Measurements from ENCODE around the gene ADPRS. TPM values are rescaled to one million over a fixed set of nuclear protein-coding genes. Genes with fewer than 3 reads are reported as not detected.

The ADPRS gene
- polyA plus RNA-seq, 6 donors from 2014 or later, result 16.0 to 32.2 (median 19.2) TPM

- H3K9me3 Mint-ChIP-seq, result no peaks in the 10 kb centered on the region
- ATAC-seq (ENCODE audit: low read depth in 2 of 2), result peak; percentile 8
- peaks cover 0 to 3% (median 3%) of the 10 kb centered on the region in 3 donors for H3K4me1 Mint-ChIP-seq
- no peaks in the 10 kb centered on the region for H3K36me3 Mint-ChIP-seq
- H3K27me3 Mint-ChIP-seq, result peaks cover 11 to 36% (median 19%) of the 10 kb centered on the region in 3 donors
- peak within 1 kb of the TSS; percentile 5 to 73 (median 60) for H3K4me3 Mint-ChIP-seq
- peak; percentile 31 for DNase-seq
- H3K27ac Mint-ChIP-seq, result peak within 1 kb of the TSS in 2 of 6 donors; percentile 63 to 66
Observed at GRCh38 chr1:36083635-36084496, 4.8 kb upstream of the ADPRS start, which contains the start of gene TEKT2. TSS of gene TEKT2 (plus strand) at chr1:36084094. CDS start at chr1:36084922, 828 bp downstream.

- Mint-ChIP-seq H3K9me3 (no peaks in the 10 kb centered on the region), H3K4me3 (peak overlapping the region in 7 of 8 donors; percentile 5 to 69 (median 45)), H3K27me3 (peaks cover 11 to 36% (median 19%) of the 10 kb centered on the region in 3 donors), H3K27ac (peak overlapping the region in 1 of 6 donors; percentile 66), H3K4me1 (peaks cover 5 to 10% (median 8%) of the 10 kb centered on the region in 3 donors), H3K36me3 (no peaks in the 10 kb centered on the region)
- no peak for DNase-seq
- ATAC-seq (ENCODE audit: low read depth in 2 of 2), result no peak
Observed at GRCh38 chr1:36084497-36085115, 4.1 kb upstream of the ADPRS start.

GRCh38 chr1:36085126-36085525 lies 3.6 kb upstream of the ADPRS start:
- H3K4me1 Mint-ChIP-seq, result peaks cover 10 to 15% (median 12%) of the 10 kb centered on the region in 3 donors
- DNase-seq, result no peak
- H3K27me3 Mint-ChIP-seq, result peaks cover 11 to 36% (median 19%) of the 10 kb centered on the region in 3 donors
- H3K4me3 Mint-ChIP-seq, result peak overlapping the region in 5 of 8 donors; percentile 5 to 59 (median 9)
- H3K27ac Mint-ChIP-seq, result no peak overlapping the region
- H3K36me3 Mint-ChIP-seq, result no peaks in the 10 kb centered on the region
- no peaks in the 10 kb centered on the region for H3K9me3 Mint-ChIP-seq
- no peak for ATAC-seq (ENCODE audit: low read depth in 2 of 2)

DNA sequence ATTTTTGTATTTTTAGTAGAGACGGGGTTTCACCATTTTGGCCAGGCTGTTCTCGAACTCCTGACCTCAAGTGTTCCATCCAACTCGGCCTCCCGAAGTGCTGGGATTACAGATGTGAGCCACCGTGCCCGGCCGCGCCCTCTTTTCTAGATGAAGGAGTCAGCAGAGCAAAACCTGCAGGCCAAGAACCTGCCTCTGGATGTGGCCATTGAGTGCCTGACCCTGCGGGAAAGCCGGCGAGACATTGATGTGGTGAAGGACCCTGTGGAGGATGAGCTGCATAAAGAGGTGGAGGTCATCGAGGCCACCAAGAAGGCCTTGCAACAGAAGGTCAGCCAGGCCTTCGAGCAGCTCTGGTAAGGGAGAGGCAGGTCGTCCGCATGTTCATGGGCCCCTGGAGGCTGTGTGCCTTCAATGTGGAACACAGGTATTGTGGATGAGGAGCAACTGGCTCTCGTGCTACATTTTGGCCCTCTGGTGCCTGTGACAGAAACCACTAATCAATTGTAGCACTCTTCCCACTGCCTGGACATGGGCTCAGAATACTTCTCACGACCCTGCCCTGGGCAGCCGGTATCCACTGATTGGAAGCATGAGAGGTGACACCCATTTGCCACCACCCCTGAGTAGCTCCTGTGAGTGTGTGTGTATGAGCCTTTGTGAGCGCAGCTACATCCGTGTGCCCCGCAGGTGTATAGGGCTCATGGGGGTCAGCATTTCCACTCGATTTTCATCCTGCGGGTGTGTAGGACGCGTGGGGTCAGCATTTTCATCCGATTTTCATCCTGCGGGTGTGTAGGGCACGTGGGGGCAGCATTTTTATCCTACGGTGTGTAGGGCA lies 2.8 kb upstream of the ADPRS start:
- H3K36me3 Mint-ChIP-seq, result no peaks in the 10 kb centered on the region
- H3K27me3 Mint-ChIP-seq, result peaks cover 11 to 30% (median 12%) of the 10 kb centered on the region in 3 donors
- ATAC-seq (ENCODE audit: low read depth in 2 of 2), result no peak
- peaks cover 12 to 15% (median 15%) of the 10 kb centered on the region in 3 donors for H3K4me1 Mint-ChIP-seq
- H3K9me3 Mint-ChIP-seq, result no peaks in the 10 kb centered on the region
- H3K4me3 Mint-ChIP-seq, result peak overlapping the region in 4 of 8 donors; percentile 16 to 76 (median 66)
- DNase-seq, result no peak
- peak overlapping the region in 2 of 6 donors; percentile 24 to 54 for H3K27ac Mint-ChIP-seq

- no peak for DNase-seq
- Mint-ChIP-seq H3K9me3 (no peaks in the 10 kb centered on the region), H3K27ac (peak overlapping the region in 1 of 6 donors; percentile 39), H3K27me3 (peaks cover 8 to 28% (median 11%) of the 10 kb centered on the region in 3 donors), H3K4me1 (peaks cover 12 to 23% (median 15%) of the 10 kb centered on the region in 3 donors), H3K4me3 (peak overlapping the region; percentile 48 to 83 (median 66)), H3K36me3 (no peaks in the 10 kb centered on the region)
- no peak for ATAC-seq (ENCODE audit: low read depth in 2 of 2)
Observed at GRCh38 chr1:36086529-36087232, 2.0 kb upstream of the ADPRS start.

- ATAC-seq (ENCODE audit: low read depth in 2 of 2) (no peak), DNase-seq (no peak)
- H3K9me3 Mint-ChIP-seq, result no peaks in the 10 kb centered on the region
Observed at GRCh38 chr1:36087233-36088123, 1.2 kb upstream of the ADPRS start.

GRCh38 chr1:36088265-36088576 lies 471 bp upstream of the ADPRS start:
- H3K27me3 Mint-ChIP-seq, result peaks cover 0 to 18% (median 0%) of the 10 kb centered on the region in 3 donors
- no peaks in the 10 kb centered on the region for H3K36me3 Mint-ChIP-seq
- peaks cover 12 to 27% (median 15%) of the 10 kb centered on the region in 3 donors for H3K4me1 Mint-ChIP-seq
- peak overlapping the region; percentile 83 to 98 (median 94) for H3K4me3 Mint-ChIP-seq
- ATAC-seq (ENCODE audit: low read depth in 2 of 2) (peak; percentile 3), DNase-seq (no peak)
- H3K9me3 Mint-ChIP-seq, result no peaks in the 10 kb centered on the region
- peak overlapping the region in 1 of 6 donors; percentile 92 for H3K27ac Mint-ChIP-seq

More at GRCh38 chr1:36087233-36088123, 1.2 kb upstream of the ADPRS start:
- no peaks in the 10 kb centered on the region for H3K36me3 Mint-ChIP-seq
- peak overlapping the region; percentile 48 to 97 (median 88) for H3K4me3 Mint-ChIP-seq
- peak overlapping the region in 1 of 6 donors; percentile 39 for H3K27ac Mint-ChIP-seq
- H3K4me1 Mint-ChIP-seq, result peaks cover 12 to 27% (median 15%) of the 10 kb centered on the region in 3 donors
- peaks cover 3 to 20% (median 3%) of the 10 kb centered on the region in 3 donors for H3K27me3 Mint-ChIP-seq

DNA sequence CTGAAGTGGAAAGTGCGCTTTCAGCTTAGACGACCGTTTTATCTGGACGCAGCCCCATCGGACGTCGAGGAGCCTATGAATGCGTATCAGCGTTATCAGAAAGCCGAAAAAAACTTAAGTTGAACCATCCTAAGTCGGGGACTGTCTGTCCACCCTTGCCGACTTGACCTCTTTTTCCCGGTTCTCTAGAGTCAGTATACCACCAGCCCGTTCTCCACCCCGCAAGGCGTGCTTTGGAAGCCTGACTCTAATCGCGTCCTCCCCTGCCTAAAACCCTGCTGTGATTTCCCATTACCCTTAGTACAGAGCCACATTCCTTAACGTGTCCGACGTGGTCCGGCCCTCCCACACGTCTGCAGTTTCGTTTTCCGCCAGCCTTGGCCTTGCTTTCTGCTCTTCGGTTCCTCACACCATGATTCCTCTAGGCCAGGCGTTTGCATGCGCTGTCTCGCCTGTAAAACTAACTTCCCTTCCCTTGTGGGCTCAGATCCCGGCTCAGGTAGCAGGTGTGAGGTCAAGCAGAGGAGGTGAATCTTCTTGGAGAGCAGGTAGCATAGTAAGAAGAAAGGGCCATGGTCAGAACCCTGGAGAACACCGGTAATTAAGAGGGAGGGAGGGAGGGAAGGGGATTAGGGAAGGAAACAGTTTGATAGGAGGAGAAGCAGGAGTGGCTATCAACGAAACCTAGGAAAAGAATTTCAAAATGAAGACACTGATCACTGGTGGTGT lies 865 bp downstream of the ADPRS start:
- Mint-ChIP-seq H3K27me3 (peaks cover 0 to 12% (median 0%) of the 10 kb centered on the region in 3 donors), H3K4me3 (peak overlapping the region; percentile 83 to 98 (median 94)), H3K4me1 (peaks cover 12 to 27% (median 15%) of the 10 kb centered on the region in 3 donors), H3K9me3 (no peaks in the 10 kb centered on the region), H3K27ac (peak overlapping the region; percentile 91 to 99 (median 94)), H3K36me3 (no peaks in the 10 kb centered on the region)
- no peak for ATAC-seq (ENCODE audit: low read depth in 2 of 2)
- no peak for DNase-seq

GRCh38 chr1:36091141-36091540 lies 2.4 kb downstream of the ADPRS start:
- Mint-ChIP-seq H3K4me1 (peaks cover 12 to 27% (median 15%) of the 10 kb centered on the region in 3 donors), H3K27ac (peak overlapping the region in 2 of 6 donors; percentile 49 to 76)

DNA sequence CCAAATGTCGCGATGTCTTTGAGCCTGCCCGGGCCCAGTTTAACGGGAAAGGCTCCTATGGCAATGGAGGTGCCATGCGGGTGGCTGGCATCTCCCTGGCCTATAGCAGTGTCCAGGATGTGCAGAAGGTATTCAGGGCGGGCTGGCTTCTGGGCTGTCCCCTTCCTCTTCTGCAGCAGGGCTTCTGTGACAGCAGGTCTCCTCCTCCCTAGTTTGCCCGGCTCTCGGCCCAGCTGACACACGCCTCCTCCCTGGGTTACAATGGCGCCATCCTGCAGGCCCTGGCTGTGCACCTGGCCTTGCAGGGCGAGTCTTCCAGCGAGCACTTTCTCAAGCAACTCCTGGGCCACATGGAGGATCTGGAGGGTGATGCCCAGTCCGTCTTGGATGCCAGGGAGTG lies 3.0 kb downstream of the ADPRS start:
- ATAC-seq (ENCODE audit: low read depth in 2 of 2) (no peak), DNase-seq (no peak)
- Mint-ChIP-seq H3K4me1 (peaks cover 12 to 27% (median 15%) of the 10 kb centered on the region in 3 donors), H3K27me3 (peaks cover 0 to 6% (median 0%) of the 10 kb centered on the region in 3 donors), H3K36me3 (no peaks in the 10 kb centered on the region), H3K27ac (peak overlapping the region in 1 of 6 donors; percentile 49), H3K4me3 (peak overlapping the region in 3 of 8 donors; percentile 35 to 64 (median 61)), H3K9me3 (no peaks in the 10 kb centered on the region)

More at GRCh38 chr1:36091141-36091540, 2.4 kb downstream of the ADPRS start:
- DNase-seq, result no peak
- no peaks in the 10 kb centered on the region for H3K9me3 Mint-ChIP-seq
- peaks cover 0 to 6% (median 0%) of the 10 kb centered on the region in 3 donors for H3K27me3 Mint-ChIP-seq
- H3K36me3 Mint-ChIP-seq, result no peaks in the 10 kb centered on the region
- no peak for ATAC-seq (ENCODE audit: low read depth in 2 of 2)
- H3K4me3 Mint-ChIP-seq, result peak overlapping the region in 1 of 8 donors; percentile 61
